ENCODE results near the gene CFAP77.

CFAP77 gene

DNA sequence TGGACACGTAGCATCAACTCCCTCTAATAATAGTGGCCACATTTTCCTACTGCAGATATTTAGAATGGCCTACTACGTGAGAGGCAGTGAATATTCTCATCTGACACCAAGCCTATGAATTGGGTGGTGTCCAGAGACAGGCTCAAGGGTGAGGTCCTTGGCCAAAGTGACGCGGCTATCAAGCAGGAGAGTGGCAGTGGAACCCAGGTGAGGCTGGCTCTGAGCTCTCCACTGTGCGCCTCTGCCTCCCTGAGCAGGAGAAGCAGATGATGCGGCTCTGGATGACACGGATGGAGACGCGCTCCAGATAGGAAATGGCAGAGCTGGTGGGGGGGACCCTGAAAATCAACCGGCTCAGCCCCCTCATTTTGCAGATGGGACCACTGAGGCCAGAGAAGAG is 69.7 kb downstream of the CFAP77 start:
- TF ChIP-seq, protein P1, sequence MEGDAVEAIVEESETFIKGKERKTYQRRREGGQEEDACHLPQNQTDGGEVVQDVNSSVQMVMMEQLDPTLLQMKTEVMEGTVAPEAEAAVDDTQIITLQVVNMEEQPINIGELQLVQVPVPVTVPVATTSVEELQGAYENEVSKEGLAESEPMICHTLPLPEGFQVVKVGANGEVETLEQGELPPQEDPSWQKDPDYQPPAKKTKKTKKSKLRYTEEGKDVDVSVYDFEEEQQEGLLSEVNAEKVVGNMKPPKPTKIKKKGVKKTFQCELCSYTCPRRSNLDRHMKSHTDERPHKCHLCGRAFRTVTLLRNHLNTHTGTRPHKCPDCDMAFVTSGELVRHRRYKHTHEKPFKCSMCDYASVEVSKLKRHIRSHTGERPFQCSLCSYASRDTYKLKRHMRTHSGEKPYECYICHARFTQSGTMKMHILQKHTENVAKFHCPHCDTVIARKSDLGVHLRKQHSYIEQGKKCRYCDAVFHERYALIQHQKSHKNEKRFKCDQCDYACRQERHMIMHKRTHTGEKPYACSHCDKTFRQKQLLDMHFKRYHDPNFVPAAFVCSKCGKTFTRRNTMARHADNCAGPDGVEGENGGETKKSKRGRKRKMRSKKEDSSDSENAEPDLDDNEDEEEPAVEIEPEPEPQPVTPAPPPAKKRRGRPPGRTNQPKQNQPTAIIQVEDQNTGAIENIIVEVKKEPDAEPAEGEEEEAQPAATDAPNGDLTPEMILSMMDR (IDR thresholded peaks at IDR 0.05; ENCODE audit: extremely low read depth, missing control alignments), result no peak
- no peak for DNase-seq (ENCODE audit: low spot score)

DNA sequence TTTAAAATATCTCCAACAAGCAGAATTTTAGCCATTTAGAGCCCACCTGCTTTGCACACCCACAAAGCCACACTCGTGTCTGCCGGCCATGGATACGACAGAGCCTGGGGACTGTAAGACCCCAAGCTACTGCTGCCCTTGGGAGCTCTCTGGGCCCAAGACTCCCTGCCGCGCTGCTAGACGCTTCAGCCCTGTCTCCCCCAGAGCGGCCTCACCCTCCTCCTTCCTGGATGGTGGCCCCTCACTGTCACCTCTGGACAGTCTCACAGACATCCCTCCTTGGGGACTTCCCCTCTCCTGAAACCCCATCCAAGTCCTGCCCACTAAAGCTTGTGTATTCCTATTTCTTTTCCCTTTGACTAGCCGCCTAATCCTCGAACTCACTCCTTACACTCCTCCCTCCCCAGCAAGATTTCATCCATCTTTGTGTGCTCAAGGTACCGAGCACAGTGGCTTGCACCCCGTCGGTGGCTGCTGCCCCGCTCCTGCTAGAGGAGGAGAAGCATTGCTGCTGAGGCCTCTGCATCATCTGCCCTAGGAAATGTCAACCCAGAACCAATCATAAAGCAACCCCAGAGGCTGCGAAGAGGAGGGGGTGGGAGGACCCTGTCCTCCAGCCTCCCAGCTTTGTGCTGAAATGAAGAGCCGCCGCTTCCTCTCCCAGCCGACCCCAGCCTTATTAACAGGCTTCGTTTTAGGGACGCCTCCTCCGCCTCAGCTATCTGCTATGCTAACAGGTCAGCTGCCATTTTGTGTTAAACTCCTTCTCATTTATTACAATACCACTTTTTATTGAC is 71.2 kb downstream of the CFAP77 start:
- TF ChIP-seq, protein P1 (IDR thresholded peaks at IDR 0.05; ENCODE audit: extremely low read depth, missing control alignments), result no peak
- no peak for DNase-seq (ENCODE audit: low spot score)

DNA sequence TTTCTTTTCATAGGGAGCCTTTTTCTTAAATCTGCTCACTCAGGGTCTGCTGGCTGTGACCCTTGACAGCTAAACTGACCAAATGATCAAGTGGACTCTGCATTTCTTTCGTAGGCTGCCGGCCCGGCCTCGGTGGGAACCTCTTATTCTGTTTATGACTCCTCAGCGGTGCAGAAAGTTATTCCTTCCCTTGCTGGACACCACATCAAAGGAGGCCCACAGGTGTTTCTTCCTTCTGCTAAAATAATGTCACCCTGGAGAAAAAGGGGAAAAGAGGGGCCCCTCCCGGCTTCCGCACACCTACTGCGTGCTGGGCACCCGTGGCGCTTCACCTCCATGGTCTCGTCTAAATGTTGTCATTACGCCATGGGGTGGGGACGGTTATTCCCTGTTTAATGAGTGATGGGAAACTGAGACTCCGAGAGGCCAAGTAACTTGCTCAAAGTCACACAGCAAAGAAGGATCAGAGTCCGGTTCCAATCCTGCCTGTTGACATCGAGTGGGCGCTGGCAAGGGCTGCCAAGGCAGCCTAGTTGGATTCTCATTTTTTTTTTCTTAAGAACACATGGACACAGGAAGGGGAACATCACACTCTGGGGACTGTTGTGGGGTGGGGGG is 72.3 kb downstream of the CFAP77 start:
- TF ChIP-seq, protein P1 (IDR thresholded peaks at IDR 0.05; ENCODE audit: extremely low read depth, missing control alignments), result no peak
- no peak for DNase-seq (ENCODE audit: low spot score)

DNA sequence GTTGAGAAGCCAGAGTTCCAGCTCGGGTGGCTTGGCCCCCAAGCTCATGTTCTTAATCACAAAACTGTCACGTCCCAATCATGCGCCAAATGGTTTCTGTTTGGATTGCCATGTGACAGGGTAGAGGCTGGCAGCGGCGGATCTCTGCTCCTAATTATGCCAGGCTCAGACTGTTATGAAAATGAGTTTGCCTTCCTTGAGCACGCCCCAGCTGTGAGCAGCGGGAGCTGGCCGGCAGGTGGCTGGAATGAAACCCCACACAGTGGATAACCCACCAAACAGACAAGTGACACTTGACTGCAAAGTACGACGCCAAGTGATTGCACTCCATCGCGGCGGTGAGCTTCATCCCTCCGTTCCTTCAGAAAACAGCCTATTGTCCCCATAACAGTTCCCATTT is 75.4 kb downstream of the CFAP77 start:
- TF ChIP-seq, protein P1 (IDR thresholded peaks at IDR 0.05; ENCODE audit: extremely low read depth, missing control alignments), result no peak
- no peak for DNase-seq (ENCODE audit: low spot score)

DNA sequence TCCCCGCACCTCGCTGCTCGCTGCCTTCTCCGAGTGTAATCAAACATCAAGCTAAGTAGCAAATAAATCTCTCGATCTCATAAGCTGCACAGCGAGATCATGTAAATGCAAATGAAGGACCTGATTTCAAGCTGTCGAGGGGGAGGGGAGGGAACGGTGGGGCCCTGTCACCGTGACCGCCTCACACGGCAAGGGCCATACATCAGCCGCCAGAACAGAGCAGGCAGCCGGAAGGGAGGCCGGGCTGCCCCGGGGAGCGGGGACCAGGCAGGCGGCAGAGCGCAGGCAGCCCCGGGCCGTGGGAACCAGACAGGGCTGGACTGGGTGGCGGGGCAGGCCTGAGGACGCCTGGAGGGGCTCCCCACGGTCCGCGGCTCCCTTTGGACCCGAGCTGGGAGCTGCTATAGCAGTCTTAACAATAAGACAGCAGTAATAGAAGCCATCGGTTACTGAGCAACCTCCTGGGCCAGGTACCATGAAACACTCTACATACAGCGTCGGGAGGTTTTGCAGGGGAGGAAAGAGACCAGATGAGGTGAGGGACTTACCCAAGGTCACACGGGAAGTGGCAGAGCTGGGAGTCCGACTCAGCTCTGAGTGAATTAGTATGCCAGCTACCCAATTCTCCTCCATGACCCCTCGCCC is 76.8 kb downstream of the CFAP77 start:
- TF ChIP-seq, protein P1 (IDR thresholded peaks at IDR 0.05; ENCODE audit: extremely low read depth, missing control alignments), result no peak

DNA sequence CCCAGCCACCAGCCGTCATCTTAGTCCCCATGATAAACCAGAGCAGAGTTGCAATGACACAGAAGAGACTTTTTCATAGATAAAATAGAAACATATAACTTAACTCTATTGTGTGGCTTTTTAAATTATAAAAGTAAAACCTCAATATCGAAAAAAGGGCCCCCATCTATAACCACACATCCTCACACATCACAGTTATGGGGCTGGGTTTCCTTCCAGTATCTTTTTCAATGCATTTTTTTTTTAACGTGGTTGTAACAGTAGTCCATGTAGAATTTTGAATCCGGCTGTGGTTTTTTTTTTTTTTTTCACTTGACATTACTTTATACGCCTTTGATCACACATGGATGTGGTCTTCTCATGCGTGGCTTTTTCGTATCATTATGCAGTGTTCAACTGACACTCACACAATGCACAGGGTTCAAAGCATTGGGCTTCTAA is 77.4 kb downstream of the CFAP77 start:
- no peak for DNase-seq (ENCODE audit: low spot score)
- TF ChIP-seq, protein P1 (IDR thresholded peaks at IDR 0.05; ENCODE audit: extremely low read depth, missing control alignments), result no peak

More for the DNA sequence above, 76.8 kb downstream of the CFAP77 start:
- no peak for DNase-seq (ENCODE audit: low spot score)

DNA sequence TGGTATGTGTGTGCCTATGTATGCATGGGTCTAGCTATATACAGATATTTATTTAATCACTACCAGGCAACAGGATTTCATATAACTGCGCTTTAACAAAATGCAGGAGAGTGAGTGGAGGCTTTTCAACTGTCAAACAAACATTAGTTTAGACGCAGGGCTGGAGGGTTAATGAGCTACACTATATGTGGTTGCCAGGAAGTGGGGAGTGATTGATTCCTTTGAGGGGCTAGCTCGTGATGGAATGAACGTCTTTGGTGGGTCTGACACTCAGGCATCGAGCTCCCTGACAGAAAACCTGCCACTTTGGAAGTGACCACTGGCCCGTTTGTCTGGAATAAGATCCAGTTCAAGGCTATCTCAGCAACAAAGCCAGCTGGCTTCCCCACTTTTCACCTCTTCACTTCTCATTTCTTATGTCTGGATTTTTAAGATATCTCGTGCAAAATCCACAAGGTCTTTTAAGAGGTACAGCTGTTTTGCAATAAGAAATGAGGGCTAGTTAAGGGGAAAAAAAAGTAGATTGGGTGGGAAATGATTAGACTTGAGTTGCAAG is 78.0 kb downstream of the CFAP77 start:
- TF ChIP-seq, protein P1 (IDR thresholded peaks at IDR 0.05; ENCODE audit: extremely low read depth, missing control alignments), result no peak

More for the DNA sequence above, 78.0 kb downstream of the CFAP77 start:
- DNase-seq (ENCODE audit: low spot score), result no peak
